Vagina (tissue), 2 donors: Measurements from ENCODE around the gene FZD2. TPM values are rescaled to one million over a fixed set of nuclear protein-coding genes. Genes with fewer than 3 reads are reported as not detected.

Experiments
- DNase-seq, 2 donors: peaks; one replicate each; pipeline ENCODE4 v3.0.0-alpha.2; 2017; ENCODE audit errors: extremely low spot score in 2 of 2
- H3K27ac ChIP-seq: fragments of 200-600 bp; sonication (generic); one replicate; pipeline ENCODE4 v1.5.1; 2019
- H3K27me3 ChIP-seq: fragments of 200-600 bp; sonication (generic); one replicate; pipeline ENCODE4 v1.5.1; 2019
- H3K36me3 ChIP-seq, 2 donors: fragments of 200-600 bp; sonication (generic); one replicate each; pipeline ENCODE4 v1.5.1; 2017 to 2019
- H3K4me1 ChIP-seq: fragments of 200-600 bp; sonication (generic); one replicate; pipeline ENCODE4 v1.5.1; 2019
- H3K4me3 ChIP-seq, 2 donors: fragments of 200-600 bp; sonication (generic); 1 replicate in 1 of 2; 2 replicates in 1 of 2; pipeline ENCODE4 v1.5.1; 2016 to 2019
- H3K9me3 ChIP-seq: fragments of 200-600 bp; sonication (generic); one replicate; pipeline ENCODE4 v1.5.1; 2019
- POLR2A ChIP-seq, 2 donors: fragments of 450-650 bp; IDR thresholded peaks; one replicate each; pipeline ENCODE4 v1.6.1; 2017; ENCODE audit warnings: antibody characterized with exemption in 2 of 2, mild to moderate bottlenecking in 2 of 2, moderate library complexity in 2 of 2
- POLR2AphosphoS5 ChIP-seq, 2 donors: sonication (generic); formaldehyde crosslinking; IDR thresholded peaks; one replicate each; pipeline ENCODE4 v1.9.0; 2017; ENCODE audit warnings: antibody characterized with exemption in 2 of 2, mild to moderate bottlenecking in 2 of 2, low read depth in 1 of 2; ENCODE audit not compliant: insufficient read depth in 1 of 2
- intact Hi-C: fragments of 100-400 bp; cut with DNase I; formaldehyde crosslinking; loops from one replicate; pipeline ENCODE4 v1.15.1; 2023
- total RNA-seq: library from RNA; depleted of rRNA; stranded (reverse); fragments of >200 nt; gene quantifications from one replicate; pipeline ENCODE4 v1.2.3, GENCODE V29; 2016
- TF ChIP-seq, protein P1 (sequence below), 3 experiments: fragments of 450-650 bp in 2 of 3; fragments of 200-600 bp in 1 of 3; sonication (generic) in 1 of 3; IDR thresholded peaks; one replicate each; pipeline ENCODE4 v1.5.1; 2017 to 2019; ENCODE audit warnings: antibody characterized with exemption in 3 of 3, mild to moderate bottlenecking in 2 of 3, moderate library complexity in 2 of 3

Gene FZD2
- total RNA-seq, 1 donor from 2014 or later, result 7.6 TPM

DNA sequence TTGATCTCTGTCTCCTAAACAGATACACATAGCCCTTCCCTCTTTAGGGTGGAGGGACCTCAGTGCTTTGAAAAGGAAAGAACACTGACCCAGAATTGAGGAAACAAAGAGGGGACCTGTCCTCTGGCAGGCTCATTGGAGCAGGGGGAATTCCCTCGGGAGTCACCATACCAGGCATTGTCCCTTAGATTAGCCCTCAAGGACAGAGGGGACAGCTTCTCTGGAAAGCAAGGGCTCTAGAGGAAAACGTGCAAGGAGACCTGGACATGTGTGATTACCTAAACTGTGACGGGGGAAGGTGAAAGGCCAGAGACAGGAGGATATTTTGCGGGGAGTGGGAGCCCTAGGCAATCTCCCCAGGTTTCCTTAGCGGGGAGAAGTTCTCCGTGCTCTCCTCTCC is 7.6 kb upstream of the FZD2 start:
- H3K36me3 ChIP-seq, result no peaks in the 10 kb centered on the region
- intact Hi-C loops, result loop anchor here (5.0 kb wide), 1 partner anchor 83 kb away; no protein-coding TSS in a partner anchor
- H3K4me3 ChIP-seq, result no peak overlapping the region
- H3K4me1 ChIP-seq, result no peaks in the 10 kb centered on the region
- H3K27ac ChIP-seq, result no peak overlapping the region
- no peaks in the 10 kb centered on the region for H3K9me3 ChIP-seq
- TF ChIP-seq, protein P1, sequence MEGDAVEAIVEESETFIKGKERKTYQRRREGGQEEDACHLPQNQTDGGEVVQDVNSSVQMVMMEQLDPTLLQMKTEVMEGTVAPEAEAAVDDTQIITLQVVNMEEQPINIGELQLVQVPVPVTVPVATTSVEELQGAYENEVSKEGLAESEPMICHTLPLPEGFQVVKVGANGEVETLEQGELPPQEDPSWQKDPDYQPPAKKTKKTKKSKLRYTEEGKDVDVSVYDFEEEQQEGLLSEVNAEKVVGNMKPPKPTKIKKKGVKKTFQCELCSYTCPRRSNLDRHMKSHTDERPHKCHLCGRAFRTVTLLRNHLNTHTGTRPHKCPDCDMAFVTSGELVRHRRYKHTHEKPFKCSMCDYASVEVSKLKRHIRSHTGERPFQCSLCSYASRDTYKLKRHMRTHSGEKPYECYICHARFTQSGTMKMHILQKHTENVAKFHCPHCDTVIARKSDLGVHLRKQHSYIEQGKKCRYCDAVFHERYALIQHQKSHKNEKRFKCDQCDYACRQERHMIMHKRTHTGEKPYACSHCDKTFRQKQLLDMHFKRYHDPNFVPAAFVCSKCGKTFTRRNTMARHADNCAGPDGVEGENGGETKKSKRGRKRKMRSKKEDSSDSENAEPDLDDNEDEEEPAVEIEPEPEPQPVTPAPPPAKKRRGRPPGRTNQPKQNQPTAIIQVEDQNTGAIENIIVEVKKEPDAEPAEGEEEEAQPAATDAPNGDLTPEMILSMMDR (IDR thresholded peaks at IDR 0.05), result no peak
- TF ChIP-seq POLR2AphosphoS5 (IDR thresholded peaks at IDR 0.05; ENCODE audit: insufficient read depth in 1 of 2, low read depth in 1 of 2), result no peak
- H3K27me3 ChIP-seq, result no peaks in the 10 kb centered on the region
- DNase-seq, result no peak

DNA sequence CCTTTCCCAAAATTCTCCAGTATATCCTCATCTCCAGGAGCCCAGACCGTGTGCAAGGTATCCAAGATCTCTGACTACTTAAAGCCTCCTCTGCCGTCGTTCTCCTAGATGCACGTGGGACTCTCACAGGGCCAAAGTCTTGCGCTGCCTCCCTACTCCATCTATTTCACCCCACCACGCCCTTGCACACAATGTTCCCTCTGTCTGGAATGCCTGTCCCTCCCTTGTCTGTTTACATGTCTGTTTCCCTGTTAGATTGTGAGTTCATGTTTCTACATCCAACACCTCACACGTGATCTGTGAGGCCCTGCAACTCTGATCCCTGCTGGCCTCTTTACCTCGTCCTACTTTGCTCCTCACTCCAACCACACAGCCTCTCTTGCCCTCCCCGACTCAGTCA is 4.9 kb upstream of the FZD2 start:
- Histone ChIP-seq H3K36me3 (no peaks in the 10 kb centered on the region), H3K4me3 (no peak overlapping the region), H3K27ac (no peak overlapping the region), H3K27me3 (no peaks in the 10 kb centered on the region), H3K4me1 (no peaks in the 10 kb centered on the region), H3K9me3 (no peaks in the 10 kb centered on the region)
- TF ChIP-seq POLR2A (IDR thresholded peaks at IDR 0.05), result no peak
- TF ChIP-seq POLR2AphosphoS5 (IDR thresholded peaks at IDR 0.05; ENCODE audit: insufficient read depth in 1 of 2, low read depth in 1 of 2), result no peak
- TF ChIP-seq, protein P1 (IDR thresholded peaks at IDR 0.05), result no peak
- no peak for DNase-seq
- intact Hi-C loops, result no loop called here

DNA sequence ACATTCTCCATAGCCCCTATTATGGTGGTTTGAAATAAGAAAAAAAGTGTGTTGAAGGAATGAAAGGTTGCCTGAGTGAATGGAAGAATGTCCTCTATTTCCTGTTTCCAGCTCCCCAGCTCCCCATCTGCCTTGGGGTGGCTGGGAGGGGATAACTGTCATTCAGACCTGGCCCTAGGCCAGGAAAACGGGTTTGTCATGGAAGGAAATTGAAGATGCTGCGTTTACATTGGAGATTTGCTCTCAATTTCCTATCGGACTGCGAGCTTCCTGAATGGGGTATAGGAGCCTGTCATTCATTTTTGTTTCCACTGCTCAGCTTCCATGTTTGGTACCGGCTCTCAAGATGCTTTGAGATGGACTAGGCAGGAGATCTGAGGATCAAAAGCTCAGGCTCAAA is 2.2 kb upstream of the FZD2 start:
- no peak for TF ChIP-seq POLR2A (IDR thresholded peaks at IDR 0.05)
- Histone ChIP-seq H3K36me3 (no peaks in the 10 kb centered on the region), H3K4me1 (peaks cover 23% of the 10 kb centered on the region), H3K27me3 (no peaks in the 10 kb centered on the region), H3K4me3 (no peak overlapping the region), H3K27ac (no peak overlapping the region), H3K9me3 (no peaks in the 10 kb centered on the region)
- DNase-seq, result no peak
- intact Hi-C loops, result no loop called here

DNA sequence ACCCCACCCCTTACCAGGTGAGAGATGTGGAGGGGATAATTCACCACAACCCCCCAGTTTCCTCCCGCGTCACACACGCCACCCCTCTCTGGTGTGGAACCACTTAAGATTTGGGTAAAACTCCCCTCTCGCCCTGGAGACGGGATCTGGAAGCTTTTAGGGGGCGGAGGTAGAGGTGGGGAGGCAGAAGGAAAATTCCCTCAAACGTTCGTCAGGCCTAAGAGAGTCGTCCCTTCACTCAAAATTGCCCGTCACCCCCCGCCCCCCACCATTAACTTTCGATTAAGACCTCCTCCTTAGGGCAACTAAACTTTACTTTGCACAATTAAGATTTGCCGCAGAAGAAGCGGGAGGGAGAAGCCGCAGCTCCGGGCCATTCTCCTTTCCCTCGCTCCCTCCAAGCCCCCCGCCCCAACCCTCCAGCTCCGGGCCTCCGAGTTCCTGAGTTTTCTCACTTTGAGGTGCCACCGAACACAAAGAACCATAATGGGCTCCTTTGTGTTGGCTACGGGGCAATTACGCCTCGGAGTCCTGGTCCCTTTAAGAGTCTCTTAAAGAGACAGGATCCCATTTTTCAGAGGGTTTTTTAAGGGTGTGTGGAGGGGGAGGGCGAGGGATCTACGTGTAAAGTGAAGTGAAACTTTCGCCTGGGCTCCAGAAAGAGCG is 985 bp upstream of the FZD2 start:
- Histone ChIP-seq H3K4me1 (peaks cover 25% of the 10 kb centered on the region), H3K9me3 (no peaks in the 10 kb centered on the region), H3K36me3 (no peaks in the 10 kb centered on the region), H3K27ac (peak overlapping the region; percentile 80), H3K4me3 (peak overlapping the region; percentile 55 to 72), H3K27me3 (no peaks in the 10 kb centered on the region)
- no peak for DNase-seq
- intact Hi-C loops, result no loop called here
- TF ChIP-seq POLR2A (IDR thresholded peaks at IDR 0.05), result no peak
- no peak for TF ChIP-seq POLR2AphosphoS5 (IDR thresholded peaks at IDR 0.05; ENCODE audit: insufficient read depth in 1 of 2, low read depth in 1 of 2)
- TF ChIP-seq, protein P1 (IDR thresholded peaks at IDR 0.05), result no peak

DNA sequence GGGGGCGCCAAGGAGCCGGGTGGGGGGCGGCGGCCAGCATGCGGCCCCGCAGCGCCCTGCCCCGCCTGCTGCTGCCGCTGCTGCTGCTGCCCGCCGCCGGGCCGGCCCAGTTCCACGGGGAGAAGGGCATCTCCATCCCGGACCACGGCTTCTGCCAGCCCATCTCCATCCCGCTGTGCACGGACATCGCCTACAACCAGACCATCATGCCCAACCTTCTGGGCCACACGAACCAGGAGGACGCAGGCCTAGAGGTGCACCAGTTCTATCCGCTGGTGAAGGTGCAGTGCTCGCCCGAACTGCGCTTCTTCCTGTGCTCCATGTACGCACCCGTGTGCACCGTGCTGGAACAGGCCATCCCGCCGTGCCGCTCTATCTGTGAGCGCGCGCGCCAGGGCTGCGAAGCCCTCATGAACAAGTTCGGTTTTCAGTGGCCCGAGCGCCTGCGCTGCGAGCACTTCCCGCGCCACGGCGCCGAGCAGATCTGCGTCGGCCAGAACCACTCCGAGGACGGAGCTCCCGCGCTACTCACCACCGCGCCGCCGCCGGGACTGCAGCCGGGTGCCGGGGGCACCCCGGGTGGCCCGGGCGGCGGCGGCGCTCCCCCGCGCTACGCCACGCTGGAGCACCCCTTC is 484 bp downstream of the FZD2 start:
- Histone ChIP-seq H3K36me3 (no peaks in the 10 kb centered on the region), H3K4me1 (peaks cover 25% of the 10 kb centered on the region), H3K27ac (peak overlapping the region; percentile 80), H3K27me3 (no peaks in the 10 kb centered on the region), H3K4me3 (peak overlapping the region; percentile 55 to 72), H3K9me3 (no peaks in the 10 kb centered on the region)
- DNase-seq, result no peak
- intact Hi-C loops, result no loop called here
- TF ChIP-seq POLR2A (IDR thresholded peaks at IDR 0.05), result no peak
- TF ChIP-seq POLR2AphosphoS5 (IDR thresholded peaks at IDR 0.05; ENCODE audit: insufficient read depth in 1 of 2, low read depth in 1 of 2), result no peak
- TF ChIP-seq, protein P1 (IDR thresholded peaks at IDR 0.05), result no peak
